ENCODE measurements around the gene TMEM151A. TPM values are rescaled to one million over a fixed set of nuclear protein-coding genes. Genes with fewer than 3 reads are reported as not detected.
A peak's percentile ranks its signal among the peaks of the same experiment; 100 is the strongest.

Gene TMEM151A
- total RNA-seq, 4 donors from 2014 or later = not detected

DNA sequence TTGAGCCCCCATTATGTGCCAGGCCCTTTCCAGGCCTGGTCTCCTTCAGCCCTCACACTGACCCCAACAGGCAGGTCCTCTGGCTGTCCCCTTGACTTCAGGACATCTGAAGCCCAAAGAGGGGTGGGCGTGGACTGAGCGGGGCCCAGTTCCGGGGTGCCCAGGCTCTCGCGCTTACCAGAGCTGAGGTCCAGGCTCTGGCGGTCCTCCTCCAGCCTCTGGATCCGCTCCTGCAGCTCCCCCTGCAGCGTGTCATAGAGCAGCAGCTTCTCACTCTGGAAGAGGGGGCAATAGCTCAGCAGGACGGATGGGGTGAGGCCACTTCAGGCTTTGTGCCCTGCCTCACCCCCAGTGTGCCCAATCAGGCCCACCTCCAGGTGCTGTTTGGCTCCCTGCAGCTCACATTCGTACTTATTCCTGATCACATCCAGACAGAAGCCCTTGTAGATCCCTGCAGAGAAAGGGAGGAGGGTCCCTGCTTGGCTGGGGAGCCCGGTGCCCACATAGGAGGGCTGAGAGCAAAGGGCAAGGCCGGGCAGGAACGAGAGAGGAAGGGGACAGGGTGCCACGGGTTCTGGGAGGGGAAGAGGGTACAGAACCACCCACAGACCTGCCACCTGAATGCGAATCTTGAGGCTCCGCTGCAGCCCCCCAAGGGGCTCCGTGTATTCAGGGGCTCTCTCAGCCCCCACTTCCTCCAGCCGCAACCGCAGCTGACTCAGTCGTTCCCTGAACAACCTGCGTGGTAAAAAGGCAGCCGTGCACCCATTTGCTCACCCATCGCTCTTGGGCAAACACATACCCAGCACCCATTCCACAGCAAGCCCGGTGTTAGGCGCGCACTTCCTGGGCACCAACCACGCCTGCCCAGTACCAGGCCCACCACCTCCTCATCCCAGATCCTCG lies 49.2 kb downstream of the TMEM151A start:
- ATAC-seq (no peak), DNase-seq (no peak)
- H3K4me3 ChIP-seq = no peak overlapping the region
- intact Hi-C loops (cut with DNase I; ENCODE audit: low total_unique reads) = no loop called here
- H3K4me1 ChIP-seq = peaks cover 37 to 38% of the 10 kb centered on the region in 2 donors
- no peak for TF ChIP-seq CTCF (IDR thresholded peaks at IDR 0.05 in 4 of 5, conservative IDR thresholded peaks at IDR 0.05 in 1 of 5)
- no peak for TF ChIP-seq POLR2A (IDR thresholded peaks at IDR 0.05)
- no peaks in the 10 kb centered on the region for H3K27me3 ChIP-seq
- H3K27ac ChIP-seq = no peak overlapping the region
- H3K36me3 ChIP-seq = peaks cover 0 to 36% of the 10 kb centered on the region in 2 donors
- in situ Hi-C loops (cut with MboI; ENCODE audit: low sequenced_read_pairs in 4 of 4) = no loop called here
- no peaks in the 10 kb centered on the region for H3K9me3 ChIP-seq

- DNase-seq (no peak), ATAC-seq (no peak)
- in situ Hi-C loops (cut with MboI; ENCODE audit: low sequenced_read_pairs in 4 of 4) = no loop called here
- Histone ChIP-seq H3K36me3 (peaks cover 0 to 36% of the 10 kb centered on the region in 2 donors), H3K9me3 (no peaks in the 10 kb centered on the region), H3K27me3 (no peaks in the 10 kb centered on the region), H3K4me1 (peaks cover 38% of the 10 kb centered on the region in 2 donors), H3K4me3 (no peak overlapping the region), H3K27ac (no peak overlapping the region)
- intact Hi-C loops (cut with DNase I; ENCODE audit: low total_unique reads) = no loop called here
- TF ChIP-seq POLR2A (IDR thresholded peaks at IDR 0.05) (no peak), CTCF (IDR thresholded peaks at IDR 0.05 in 4 of 5, conservative IDR thresholded peaks at IDR 0.05 in 1 of 5) (no peak)
Measured at GRCh38 chr11:66341502-66342126, 49.9 kb downstream of the TMEM151A start.

- in situ Hi-C loops (cut with MboI; ENCODE audit: low sequenced_read_pairs in 4 of 4) = no loop called here
- no peak overlapping the region for H3K4me3 ChIP-seq
- H3K27me3 ChIP-seq = no peaks in the 10 kb centered on the region
- intact Hi-C loops (cut with DNase I; ENCODE audit: low total_unique reads) = no loop called here
- ATAC-seq (no peak), DNase-seq (no peak)
- peaks cover 35% of the 10 kb centered on the region in 2 donors for H3K4me1 ChIP-seq
- H3K27ac ChIP-seq = no peak overlapping the region
- peaks cover 0 to 36% of the 10 kb centered on the region in 2 donors for H3K36me3 ChIP-seq
- H3K9me3 ChIP-seq = no peaks in the 10 kb centered on the region
- TF ChIP-seq CTCF (IDR thresholded peaks at IDR 0.05 in 4 of 5, conservative IDR thresholded peaks at IDR 0.05 in 1 of 5) (no peak), POLR2A (IDR thresholded peaks at IDR 0.05) (no peak)
Measured at GRCh38 chr11:66343176-66343575, 51.5 kb downstream of the TMEM151A start.

DNA sequence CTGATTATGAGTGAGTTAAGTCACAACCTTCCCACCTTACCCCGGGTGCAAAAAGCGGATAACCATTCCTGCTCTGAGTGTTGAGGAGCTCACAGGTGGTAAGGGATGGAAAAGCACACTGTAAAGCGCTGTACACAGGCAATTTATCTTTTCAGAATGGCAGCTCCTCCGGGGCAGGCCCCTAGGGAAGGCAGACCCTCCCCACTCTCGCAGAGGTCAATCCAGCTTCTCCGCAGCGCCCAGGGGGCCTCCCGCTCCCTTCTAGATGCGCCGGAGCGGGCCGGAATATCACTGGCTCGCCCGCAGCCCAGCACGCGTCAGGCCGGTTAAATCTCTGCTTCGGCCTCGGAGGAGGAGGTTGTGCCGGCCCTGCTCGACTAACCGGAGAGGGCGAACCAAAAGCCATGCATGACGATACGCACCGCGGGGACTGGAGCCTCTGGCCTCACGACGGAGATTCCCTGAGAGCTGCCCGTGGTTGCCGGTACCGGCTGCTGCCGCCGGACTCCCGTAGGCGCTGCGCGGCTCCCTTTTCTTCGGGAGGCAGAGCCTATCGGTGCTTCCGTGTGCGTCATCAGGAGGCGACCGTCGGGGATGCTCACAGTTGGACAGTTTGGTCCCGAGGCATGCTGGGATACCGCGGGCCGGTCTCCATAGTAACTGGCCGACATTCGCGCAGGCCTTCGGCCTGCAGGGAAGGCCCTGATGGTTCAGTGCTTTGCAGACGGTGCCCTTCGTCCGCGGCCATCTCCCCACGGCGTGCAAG lies 53.0 kb downstream of the TMEM151A start, which contains the start of gene BRMS1:
Gene BRMS1 (minus strand): TSS at position 555 of the 766 bp plus-strand sequence. CDS start 2,870 bp downstream, outside the sequence.
- in situ Hi-C loops (cut with MboI; ENCODE audit: low sequenced_read_pairs in 4 of 4) (no loop called here), intact Hi-C loops (cut with DNase I; ENCODE audit: low total_unique reads) (loop anchor here (1.0 kb wide), 3 partner anchors 42 to 1260 kb away; partner anchors contain the start of genes CDCA5, RCE1 and ZFPL1)
- Histone ChIP-seq H3K4me1 (peaks cover 35 to 36% of the 10 kb centered on the region in 2 donors), H3K9me3 (no peaks in the 10 kb centered on the region), H3K27me3 (no peaks in the 10 kb centered on the region), H3K4me3 (peak within 1 kb of the TSS; percentile 83 to 97 (median 93)), H3K36me3 (peaks cover 0 to 21% of the 10 kb centered on the region in 2 donors), H3K27ac (peak within 1 kb of the TSS; percentile 80 to 91 (median 87))
- peak; percentile 83 to 86 for ATAC-seq
- peak; percentile 92 to 96 for TF ChIP-seq POLR2A (IDR thresholded peaks at IDR 0.05)
- TF ChIP-seq CTCF (IDR thresholded peaks at IDR 0.05 in 4 of 5, conservative IDR thresholded peaks at IDR 0.05 in 1 of 5) = peak in 4 of 5 experiments; percentile 35 to 57 (median 48)
- peak; percentile 98 for DNase-seq

Measured in gastrocnemius medialis (tissue), 4 donors.